ENCODE data around the gene DCLK1.

DNA sequence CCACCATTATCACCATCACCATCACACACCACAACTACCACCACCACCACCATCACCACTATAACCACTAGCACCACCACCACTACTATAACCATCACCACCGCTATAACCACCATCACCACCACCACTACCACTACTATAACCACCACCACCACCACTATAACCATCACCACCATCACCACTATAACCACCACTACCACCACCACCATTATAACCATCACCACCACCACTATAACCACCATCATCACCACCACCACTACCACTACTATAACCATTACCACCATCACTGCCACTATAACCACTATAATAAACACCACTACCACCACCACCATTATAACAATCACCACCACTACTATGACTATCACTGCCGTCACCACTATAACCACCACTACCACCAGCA is 173.2 kb downstream of the DCLK1 start:
- TF ChIP-seq, protein P1, sequence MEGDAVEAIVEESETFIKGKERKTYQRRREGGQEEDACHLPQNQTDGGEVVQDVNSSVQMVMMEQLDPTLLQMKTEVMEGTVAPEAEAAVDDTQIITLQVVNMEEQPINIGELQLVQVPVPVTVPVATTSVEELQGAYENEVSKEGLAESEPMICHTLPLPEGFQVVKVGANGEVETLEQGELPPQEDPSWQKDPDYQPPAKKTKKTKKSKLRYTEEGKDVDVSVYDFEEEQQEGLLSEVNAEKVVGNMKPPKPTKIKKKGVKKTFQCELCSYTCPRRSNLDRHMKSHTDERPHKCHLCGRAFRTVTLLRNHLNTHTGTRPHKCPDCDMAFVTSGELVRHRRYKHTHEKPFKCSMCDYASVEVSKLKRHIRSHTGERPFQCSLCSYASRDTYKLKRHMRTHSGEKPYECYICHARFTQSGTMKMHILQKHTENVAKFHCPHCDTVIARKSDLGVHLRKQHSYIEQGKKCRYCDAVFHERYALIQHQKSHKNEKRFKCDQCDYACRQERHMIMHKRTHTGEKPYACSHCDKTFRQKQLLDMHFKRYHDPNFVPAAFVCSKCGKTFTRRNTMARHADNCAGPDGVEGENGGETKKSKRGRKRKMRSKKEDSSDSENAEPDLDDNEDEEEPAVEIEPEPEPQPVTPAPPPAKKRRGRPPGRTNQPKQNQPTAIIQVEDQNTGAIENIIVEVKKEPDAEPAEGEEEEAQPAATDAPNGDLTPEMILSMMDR (IDR thresholded peaks at IDR 0.05): no peak
- TF ChIP-seq POLR2A (IDR thresholded peaks at IDR 0.05): no peak

Measured in esophagus squamous epithelium (tissue), 4 donors.